ENCODE data around the gene BEND5. TPM values are rescaled to one million over a fixed set of nuclear protein-coding genes. Genes with fewer than 3 reads are reported as not detected.

BEND5 gene
- total RNA-seq, 1 donor from 2014 or later, result 10.6 TPM

DNA sequence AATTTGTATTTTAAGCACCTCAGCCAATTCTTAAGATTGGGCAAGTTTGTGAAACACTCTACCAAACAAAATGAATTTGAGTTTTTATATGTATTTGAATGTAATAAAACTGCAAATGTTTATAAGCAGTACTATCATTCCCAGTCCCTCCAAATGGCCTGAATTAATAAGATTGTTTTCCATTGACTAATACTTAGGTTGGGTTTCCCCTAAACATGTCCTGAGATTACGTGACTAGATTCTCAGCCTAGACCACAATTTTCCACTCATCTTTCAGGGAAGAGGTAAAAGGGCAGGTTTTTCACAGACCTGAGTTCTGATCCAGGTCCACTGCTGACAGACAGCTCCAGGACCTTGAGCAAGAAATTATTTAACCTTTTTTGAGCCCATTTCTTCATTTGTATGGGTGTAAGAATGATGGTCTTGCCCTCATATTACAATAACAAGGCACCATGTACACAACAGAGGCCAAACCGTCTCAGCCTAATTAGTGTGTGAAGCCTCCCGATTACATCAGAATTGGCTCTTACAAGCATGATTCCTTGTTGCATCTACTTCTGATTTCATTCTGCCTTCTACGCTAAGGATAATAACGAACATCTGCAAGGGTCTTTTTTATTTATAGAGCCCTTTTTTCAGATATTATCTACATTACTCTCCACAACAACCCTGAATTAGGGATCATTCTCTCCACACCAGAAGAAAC lies 51.2 kb downstream of the BEND5 start:
- Mint-ChIP-seq H3K27ac (no peak overlapping the region), H3K36me3 (peaks cover 4% of the 10 kb centered on the region), H3K4me1 (ENCODE audit: unreplicated experiment) (no peaks in the 10 kb centered on the region), H3K4me3 (no peak overlapping the region), H3K9me3 (no peaks in the 10 kb centered on the region), H3K27me3 (no peaks in the 10 kb centered on the region)
- TF ChIP-seq, protein P1, sequence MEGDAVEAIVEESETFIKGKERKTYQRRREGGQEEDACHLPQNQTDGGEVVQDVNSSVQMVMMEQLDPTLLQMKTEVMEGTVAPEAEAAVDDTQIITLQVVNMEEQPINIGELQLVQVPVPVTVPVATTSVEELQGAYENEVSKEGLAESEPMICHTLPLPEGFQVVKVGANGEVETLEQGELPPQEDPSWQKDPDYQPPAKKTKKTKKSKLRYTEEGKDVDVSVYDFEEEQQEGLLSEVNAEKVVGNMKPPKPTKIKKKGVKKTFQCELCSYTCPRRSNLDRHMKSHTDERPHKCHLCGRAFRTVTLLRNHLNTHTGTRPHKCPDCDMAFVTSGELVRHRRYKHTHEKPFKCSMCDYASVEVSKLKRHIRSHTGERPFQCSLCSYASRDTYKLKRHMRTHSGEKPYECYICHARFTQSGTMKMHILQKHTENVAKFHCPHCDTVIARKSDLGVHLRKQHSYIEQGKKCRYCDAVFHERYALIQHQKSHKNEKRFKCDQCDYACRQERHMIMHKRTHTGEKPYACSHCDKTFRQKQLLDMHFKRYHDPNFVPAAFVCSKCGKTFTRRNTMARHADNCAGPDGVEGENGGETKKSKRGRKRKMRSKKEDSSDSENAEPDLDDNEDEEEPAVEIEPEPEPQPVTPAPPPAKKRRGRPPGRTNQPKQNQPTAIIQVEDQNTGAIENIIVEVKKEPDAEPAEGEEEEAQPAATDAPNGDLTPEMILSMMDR (conservative IDR thresholded peaks at IDR 0.05), result no peak
- DNase-seq (ENCODE audit: extremely low spot score, unreplicated experiment), result no peak

DNA sequence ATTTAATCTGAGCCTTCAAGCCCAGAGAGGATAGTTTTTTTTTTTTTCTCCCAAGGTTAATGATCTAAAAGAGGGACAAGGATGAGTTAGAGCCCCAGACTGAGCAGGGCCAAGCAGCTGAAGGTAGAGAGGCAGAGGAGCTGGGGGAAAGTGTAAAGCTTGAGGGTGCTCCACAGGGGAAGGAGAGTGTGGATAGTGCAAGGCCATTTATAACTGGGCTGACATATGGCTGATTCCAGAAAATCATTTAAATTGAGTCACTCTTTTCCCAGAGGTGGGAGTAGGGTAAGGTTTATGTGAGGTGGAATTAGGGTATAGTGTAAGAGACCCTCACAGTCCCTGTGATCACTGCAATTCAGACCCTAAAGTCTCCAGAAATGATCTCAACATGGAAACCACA lies 55.8 kb downstream of the BEND5 start:
- no peaks in the 10 kb centered on the region for H3K27me3 Mint-ChIP-seq
- DNase-seq (ENCODE audit: extremely low spot score, unreplicated experiment), result no peak
- no peak overlapping the region for H3K4me3 Mint-ChIP-seq
- H3K27ac Mint-ChIP-seq, result peak overlapping the region; percentile 1
- H3K9me3 Mint-ChIP-seq, result no peaks in the 10 kb centered on the region
- H3K4me1 Mint-ChIP-seq (ENCODE audit: unreplicated experiment), result no peaks in the 10 kb centered on the region
- no peaks in the 10 kb centered on the region for H3K36me3 Mint-ChIP-seq
- TF ChIP-seq, protein P1 (conservative IDR thresholded peaks at IDR 0.05), result no peak

DNA sequence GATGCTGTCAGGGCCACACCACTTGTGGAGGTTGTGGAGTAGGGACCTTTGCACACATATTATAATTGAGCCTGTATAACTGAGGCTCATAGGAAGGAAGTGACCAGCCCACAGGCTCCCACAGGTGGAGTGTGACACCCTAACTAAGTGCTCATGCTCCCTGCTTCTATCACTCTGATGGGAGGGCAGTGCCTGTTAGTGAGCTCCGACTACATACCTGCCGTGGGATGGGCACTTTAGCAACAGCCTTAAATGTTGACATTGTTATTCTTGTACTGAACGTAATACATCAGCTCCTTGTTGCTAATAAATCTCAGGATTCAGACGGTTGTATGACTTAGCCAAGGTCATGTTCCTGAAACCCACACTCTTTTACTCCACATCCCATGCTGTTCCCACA lies 58.0 kb downstream of the BEND5 start:
- Mint-ChIP-seq H3K9me3 (no peaks in the 10 kb centered on the region), H3K27ac (peak overlapping the region; percentile 90), H3K4me3 (no peak overlapping the region), H3K4me1 (ENCODE audit: unreplicated experiment) (no peaks in the 10 kb centered on the region), H3K36me3 (no peaks in the 10 kb centered on the region), H3K27me3 (peaks cover 5% of the 10 kb centered on the region)
- TF ChIP-seq, protein P1 (conservative IDR thresholded peaks at IDR 0.05), result no peak
- DNase-seq (ENCODE audit: extremely low spot score, unreplicated experiment), result no peak

DNA sequence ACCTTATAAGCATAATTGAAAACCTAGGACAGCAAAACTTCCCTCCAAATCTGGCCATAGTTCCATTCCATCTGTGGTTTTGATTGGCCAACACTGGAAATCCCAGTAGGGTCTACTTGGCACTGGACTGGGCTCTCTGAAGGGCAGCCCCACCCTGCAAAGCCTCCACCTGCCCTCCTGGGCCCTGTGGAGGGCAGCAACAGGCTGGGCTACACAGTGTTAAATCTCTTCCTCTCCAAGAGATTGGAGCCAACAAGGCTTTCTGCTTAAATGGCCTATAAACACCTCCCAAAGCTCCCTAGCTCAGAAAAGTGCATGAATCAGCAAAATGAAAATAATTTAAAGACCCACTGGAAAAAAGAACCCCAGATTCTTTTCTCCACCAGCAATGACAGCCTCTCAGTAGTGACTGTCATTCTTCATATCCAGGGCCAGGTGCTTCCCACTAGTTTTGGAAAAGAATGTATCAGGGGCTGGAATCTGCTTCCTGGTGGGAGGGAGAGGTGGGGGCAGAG lies 58.5 kb downstream of the BEND5 start:
- Mint-ChIP-seq H3K36me3 (no peaks in the 10 kb centered on the region), H3K27ac (peak overlapping the region; percentile 90), H3K9me3 (no peaks in the 10 kb centered on the region), H3K4me1 (ENCODE audit: unreplicated experiment) (no peaks in the 10 kb centered on the region), H3K27me3 (peaks cover 5% of the 10 kb centered on the region), H3K4me3 (no peak overlapping the region)
- TF ChIP-seq, protein P1 (conservative IDR thresholded peaks at IDR 0.05), result no peak
- no peak for DNase-seq (ENCODE audit: extremely low spot score, unreplicated experiment)

DNA sequence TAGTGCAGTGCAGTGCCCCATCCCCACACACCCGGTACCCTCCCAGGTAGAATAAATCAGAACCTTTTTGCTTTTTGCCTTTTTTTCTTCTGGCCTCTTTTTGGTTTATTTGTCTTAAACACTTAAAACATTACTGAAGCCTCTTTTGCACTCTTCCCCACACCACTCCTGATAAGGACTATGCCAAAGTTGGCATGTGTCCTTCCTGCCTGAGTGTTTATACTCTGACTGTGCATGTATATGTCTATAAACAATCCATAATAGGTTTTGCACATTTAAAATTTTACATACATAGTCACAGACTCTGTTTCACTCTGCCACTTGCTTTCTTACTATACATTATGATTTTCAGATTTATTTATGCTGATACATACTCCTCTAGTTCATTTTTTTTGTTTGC lies 59.6 kb downstream of the BEND5 start:
- H3K9me3 Mint-ChIP-seq, result no peaks in the 10 kb centered on the region
- peaks cover 7% of the 10 kb centered on the region for H3K27me3 Mint-ChIP-seq
- DNase-seq (ENCODE audit: extremely low spot score, unreplicated experiment), result no peak
- H3K27ac Mint-ChIP-seq, result no peak overlapping the region
- no peaks in the 10 kb centered on the region for H3K36me3 Mint-ChIP-seq
- H3K4me3 Mint-ChIP-seq, result no peak overlapping the region
- no peaks in the 10 kb centered on the region for H3K4me1 Mint-ChIP-seq (ENCODE audit: unreplicated experiment)
- TF ChIP-seq, protein P1 (conservative IDR thresholded peaks at IDR 0.05), result no peak

All from type B pancreatic cell (in vitro differentiated cells).